Right kidney (tissue), 1 donor: ENCODE data around the gene TRIML2.
"Not testable (repeated sequence)": the region's sequence is repeated elsewhere in the genome, so short reads cannot be mapped to it uniquely, and the experiment has no call there.

ENCODE experiments used
- DNase-seq: peaks from one replicate; pipeline ENCODE4 v3.0.0-alpha.2; 2016

Gene TRIML2

DNA sequence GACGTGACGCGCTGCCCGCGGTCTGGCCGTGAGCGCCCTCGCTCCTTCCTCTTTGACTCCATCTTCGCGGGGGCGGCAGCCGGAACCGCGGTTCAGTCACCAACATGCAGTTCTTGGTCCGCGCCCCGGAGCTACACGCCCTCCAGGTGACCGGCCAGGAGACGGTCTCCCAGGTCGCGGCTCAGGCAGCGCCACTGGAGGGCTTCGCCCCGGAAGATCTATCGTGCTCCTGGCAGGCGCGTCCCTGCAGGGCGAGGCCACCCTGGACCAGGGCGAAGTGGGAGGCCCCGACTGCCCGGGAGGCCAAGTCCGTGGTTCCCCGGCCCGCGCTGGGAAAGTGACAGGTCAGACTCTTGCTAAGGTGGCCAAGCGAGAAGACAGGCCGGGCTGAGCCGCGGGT is 2.9 kb downstream of the TRIML2 start:
- no peak for DNase-seq

DNA sequence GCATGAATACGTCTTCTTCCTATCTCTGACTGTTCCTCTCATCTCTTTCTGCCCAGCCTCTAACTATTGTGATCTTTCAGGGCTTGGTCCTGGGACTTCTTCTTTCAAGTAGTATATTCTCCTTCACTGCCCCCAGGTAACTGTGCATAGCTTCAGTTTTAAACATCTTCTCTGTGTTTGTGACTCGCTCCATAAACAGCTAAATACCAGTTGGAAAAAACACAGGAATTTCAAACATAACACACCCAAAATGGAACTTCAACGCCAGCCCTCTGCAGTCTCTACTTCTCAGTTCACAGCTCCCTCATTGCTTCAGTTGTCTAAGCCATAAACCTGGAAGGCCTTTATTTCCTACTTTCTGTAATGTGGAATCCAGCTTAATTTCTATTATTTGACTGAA is 16.6 kb downstream of the TRIML2 start:
- no peak for DNase-seq

DNA sequence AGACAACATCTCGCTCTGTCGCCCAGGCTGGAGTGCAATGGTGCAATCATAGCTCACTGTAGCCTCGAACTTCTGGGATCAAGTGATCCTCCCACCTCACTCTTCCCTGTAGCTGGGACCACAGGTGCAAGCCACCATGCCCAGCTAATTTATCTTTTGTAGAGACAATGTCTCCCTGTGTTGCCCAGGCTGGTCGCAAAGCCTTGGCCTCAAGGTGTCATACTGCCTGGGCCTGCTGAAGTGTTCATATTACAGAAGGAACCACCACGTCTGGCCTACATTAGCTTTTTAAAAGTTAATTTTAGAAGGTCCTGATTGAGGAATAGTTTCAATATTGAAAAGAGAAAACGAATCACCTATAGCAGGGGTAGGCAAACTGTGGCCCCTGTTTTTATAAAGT is 22.5 kb downstream of the TRIML2 start:
- no peak for DNase-seq

DNA sequence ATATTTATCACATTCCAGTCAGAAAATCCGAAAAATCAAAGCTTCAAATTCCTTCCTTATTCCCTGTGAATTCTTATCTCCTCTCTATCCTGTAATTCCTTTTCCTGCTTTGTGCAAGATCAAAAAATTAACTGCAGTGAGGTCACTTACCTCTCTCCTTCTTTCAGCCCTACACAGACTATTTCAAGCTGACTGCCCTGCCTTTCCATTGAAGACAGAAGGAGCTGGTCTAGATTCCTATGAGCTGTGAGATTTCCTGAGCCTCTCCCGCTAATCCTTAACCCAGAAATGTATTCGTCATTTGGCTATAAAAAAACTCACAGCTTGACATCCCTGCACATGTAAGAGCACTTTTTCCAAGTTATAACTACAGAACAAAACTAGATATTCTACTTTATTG is 26.6 kb downstream of the TRIML2 start:
- no peak for DNase-seq

DNA sequence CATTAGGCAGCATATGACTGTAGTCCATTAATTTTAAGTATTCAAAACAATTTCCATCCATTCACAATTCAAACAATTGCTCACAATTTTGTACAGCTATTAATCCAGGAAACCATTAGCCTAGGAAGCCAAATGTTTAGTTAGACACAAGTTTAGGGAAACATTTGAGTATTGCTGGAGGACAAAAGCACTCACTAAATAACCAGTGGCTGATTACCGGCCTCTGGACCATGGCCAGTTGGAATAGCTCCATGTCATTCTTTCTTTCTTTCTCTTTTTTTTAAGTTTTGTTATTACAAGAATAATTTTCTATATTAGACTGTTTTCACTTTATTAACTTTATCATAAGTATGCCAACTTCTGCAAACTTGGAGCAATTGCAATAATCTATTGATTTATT is 31.3 kb downstream of the TRIML2 start:
- no peak for DNase-seq

DNA sequence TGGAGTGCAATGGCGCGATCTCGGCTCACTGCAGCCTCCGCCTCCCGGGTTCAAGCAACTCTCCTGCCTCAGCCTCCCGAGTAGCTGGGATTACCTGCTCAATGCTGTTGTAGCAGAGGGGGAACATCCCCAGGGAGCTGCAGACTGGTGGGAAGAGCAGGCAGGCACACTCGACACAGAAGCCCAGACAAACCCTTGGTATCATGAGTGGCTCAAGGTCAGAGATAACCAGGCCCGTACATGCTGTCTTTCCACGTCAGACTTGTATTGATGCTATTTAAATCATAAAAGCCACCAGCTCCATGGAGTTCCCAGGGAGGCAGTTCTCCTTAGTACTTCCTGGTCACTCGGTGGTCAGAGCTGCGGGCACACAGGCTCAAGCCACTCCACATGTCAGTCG is 33.2 kb downstream of the TRIML2 start:
- DNase-seq = no peak

DNA sequence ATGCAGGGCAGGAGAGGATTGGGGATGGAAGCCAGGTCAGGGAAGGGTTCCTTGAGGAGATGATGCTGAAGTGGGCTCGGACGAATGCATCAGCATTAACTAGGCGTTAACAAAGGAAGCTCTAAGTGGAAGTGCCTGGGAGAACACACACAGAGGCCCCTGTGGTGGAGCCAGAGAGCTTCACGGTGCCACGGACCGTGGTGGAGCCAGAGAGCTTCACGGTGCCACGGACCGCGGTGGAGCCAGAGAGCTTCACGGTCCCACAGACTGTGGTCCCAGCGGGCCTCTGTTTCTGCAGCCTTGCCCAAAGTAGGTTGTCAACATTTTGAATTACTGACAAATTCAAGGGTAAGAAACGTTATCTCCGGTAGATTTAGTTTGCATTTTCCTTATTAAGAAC is 48.3 kb downstream of the TRIML2 start:
- DNase-seq = no peak

DNA sequence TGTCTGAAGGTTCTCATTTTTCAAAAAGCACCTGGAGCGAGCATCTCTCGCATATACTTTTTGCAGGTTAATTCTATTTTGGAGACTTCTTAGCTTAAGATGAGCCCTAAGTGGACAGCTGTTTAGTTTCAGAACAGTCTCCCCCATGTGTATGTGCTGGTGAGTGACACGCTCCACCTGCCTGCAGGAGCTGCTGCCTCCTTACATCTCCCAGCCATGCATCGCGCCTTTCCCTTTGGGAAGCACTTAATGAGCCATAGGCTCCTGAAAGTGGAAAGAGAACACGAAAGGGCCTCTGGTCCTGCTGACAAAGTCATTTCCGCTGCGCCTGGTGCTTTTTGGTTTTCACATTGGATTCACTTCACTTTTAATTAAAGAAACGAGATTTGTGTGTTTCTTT is 56.1 kb downstream of the TRIML2 start:
- peak; percentile 17 for DNase-seq

DNA sequence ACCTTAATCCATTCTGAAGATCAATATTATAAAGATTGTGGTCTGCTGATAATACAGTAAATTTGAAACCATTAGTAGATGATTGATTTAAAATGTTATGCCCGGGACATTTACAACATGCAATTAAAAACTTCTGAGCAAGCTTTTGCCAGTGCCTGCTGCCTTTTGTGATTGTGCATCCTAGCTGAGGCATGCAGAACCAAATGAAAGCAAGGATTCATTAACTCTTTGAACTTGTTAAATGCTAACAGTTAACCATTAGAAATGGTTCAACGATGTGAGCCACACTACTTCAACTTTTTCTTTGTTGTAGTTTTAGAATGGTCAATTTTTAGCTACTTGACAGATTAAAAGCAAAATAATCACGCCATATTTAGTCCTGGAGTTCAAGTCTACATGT is 62.7 kb downstream of the TRIML2 start:
- DNase-seq = no peak

DNA sequence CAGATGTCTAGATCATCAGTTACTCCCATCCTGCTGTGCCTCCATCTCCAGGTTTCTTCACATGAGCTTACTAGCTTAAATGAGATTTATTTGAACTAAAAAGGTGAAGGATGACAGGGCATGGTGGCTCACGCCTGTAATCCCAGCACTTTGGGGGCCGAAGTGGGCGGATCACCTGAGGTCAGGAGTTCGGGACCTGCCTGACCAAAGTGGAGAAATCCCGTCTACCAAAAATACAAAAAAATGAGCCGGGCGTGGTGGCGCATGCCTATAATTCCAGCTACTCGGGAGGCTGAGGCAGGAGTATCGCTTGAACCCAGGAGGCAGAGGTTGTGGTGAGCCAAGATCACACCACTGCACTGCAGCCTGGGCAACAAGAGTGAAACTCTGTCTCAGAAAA is 63.9 kb downstream of the TRIML2 start:
- DNase-seq = not testable (repeated sequence)

DNA sequence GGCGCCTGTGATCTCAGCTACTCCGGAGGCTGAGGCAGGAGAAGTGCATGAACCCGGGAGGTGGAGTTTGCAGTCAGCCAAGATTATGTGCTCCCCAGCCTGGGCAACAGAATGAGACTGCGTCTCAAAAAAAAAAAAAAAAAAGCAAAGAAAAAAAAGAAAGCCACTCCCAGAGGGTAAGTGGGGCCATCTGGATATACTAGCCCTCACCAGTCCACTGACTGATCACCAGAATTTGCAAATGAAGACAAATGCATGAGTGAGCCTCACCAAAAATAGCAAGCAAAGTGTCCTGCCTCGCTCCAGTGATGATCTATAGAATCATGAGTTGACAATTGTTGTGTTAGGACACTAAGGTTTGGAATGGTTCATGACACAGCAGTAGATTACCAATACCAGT is 66.2 kb downstream of the TRIML2 start:
- no peak for DNase-seq

DNA sequence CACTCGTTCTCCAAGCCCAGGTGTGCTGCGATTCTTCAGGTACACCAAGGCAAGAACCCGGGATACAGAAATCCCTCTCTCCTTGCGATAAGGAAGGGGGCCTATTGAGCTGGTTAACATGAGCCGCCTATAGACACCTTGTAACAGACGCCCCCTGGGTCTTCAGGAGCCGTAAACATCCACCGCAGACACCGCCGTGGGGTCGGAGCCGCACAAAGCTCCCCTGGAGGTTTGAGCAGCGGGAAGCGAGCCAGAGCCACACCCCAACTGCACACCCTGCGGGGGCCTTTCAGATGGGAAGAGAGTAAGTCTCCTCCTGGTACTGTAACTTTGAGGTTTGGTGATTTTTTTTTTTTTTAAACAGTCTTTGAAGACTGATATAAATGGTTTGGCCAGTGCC is 67.2 kb downstream of the TRIML2 start:
- DNase-seq = no peak

DNA sequence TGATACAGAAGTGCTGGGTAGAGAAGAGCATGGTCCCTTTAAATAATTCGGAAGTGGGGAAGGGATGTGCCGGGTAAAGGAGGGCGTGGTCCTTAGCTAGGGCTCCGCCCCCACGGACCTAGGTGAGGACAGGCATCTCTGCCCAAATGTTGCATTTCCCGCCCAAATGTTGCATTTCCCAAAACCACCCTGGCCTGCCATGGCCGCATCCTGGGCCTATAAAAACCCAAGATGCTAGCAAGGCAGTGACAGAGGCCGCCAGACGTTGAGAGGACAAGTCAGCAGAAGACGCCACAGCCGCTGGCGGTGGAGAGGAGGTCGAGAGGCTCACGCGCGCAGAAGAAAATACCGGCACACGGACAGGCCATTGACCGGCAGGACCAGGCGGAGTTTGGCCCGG is 67.7 kb downstream of the TRIML2 start:
- DNase-seq = no peak
